ENCODE results near the gene CDK5. TPM values are rescaled to one million over a fixed set of nuclear protein-coding genes. Genes with fewer than 3 reads are reported as not detected.

The CDK5 gene
- total and polyA plus RNA-seq, 9 of the 15 experiments (the other 6 are each of a cell fraction or from before 2014, with no cell fraction given): 3.2 to 38.0 (median 27.5) TPM

GRCh38 chr7:151038951-151039849 lies 18.5 kb downstream of the CDK5 start (continued):
- TF ChIP-seq ZBTB11 (CRISPR knock-in tag; IDR thresholded peaks at IDR 0.05) (peak in 1 of 3 experiments; percentile 62; a peak in 1 of 6 replicates), RB1 (IDR thresholded peaks at IDR 0.05; ENCODE audit: low read depth) (0 out of 2 replicates have a peak, but pooled peaks have one; percentile 30), HNRNPL (IDR thresholded peaks at IDR 0.05; ENCODE audit: low read depth, low read length) (peak; percentile 77; the same call in 1 of the 2 replicates), CHD4 (IDR thresholded peaks at IDR 0.05; ENCODE audit: insufficient read depth, insufficient replicate concordance, low read depth, low read length, poor library complexity, severe bottlenecking) (peak; percentile 84), CCAR2 (IDR thresholded peaks at IDR 0.05; ENCODE audit: low read depth, low read length) (no peak), ZNF766 (CRISPR knock-in tag; conservative IDR thresholded peaks at IDR 0.05) (peak; percentile 93), JUND (IDR thresholded peaks at IDR 0.05; ENCODE audit: borderline replicate concordance, low read depth, low read length) (peak; percentile 100), JUND (tag; IDR thresholded peaks at IDR 0.05; ENCODE audit: borderline replicate concordance, low read depth, low read length) (peak; percentile 99; the same call in 2 of the 3 replicates), BCLAF1 (IDR thresholded peaks at IDR 0.05; ENCODE audit: borderline replicate concordance in 1 of 2, control insufficient read depth in 1 of 2, low read depth in 2 of 2, low read length in 1 of 2) (0 out of 4 replicates have a peak, but pooled peaks of 1 of the 2 experiments have one; percentile 63), ATF1 (CRISPR knock-in tag; IDR thresholded peaks at IDR 0.05) (no peak), ATF1 (tag; IDR thresholded peaks at IDR 0.05) (peak; percentile 84), EGR1 (conservative IDR thresholded peaks at IDR 0.05) (no peak; the same call in none of the 2 replicates), BCL6 (CRISPR knock-in tag; IDR thresholded peaks at IDR 0.05) (no peak), TRIM24 (IDR thresholded peaks at IDR 0.05) (peak; percentile 64 to 87; a peak in 3 of 4 replicates), ZNF395 (CRISPR knock-in tag; IDR thresholded peaks at IDR 0.05) (peak; percentile 92), DACH1 (IDR thresholded peaks at IDR 0.05; ENCODE audit: partially characterized antibody) (peak; percentile 47), NCOA4 (IDR thresholded peaks at IDR 0.05; ENCODE audit: partially characterized antibody) (no peak), ZNF584 (CRISPR knock-in tag; IDR thresholded peaks at IDR 0.05; ENCODE audit: low read depth) (peak; percentile 55; the same call in 1 of the 2 replicates)

All from K562 (cell line).